Neural cell (in vitro differentiated cells): ENCODE data around the gene MRPS18A. TPM values are rescaled to one million over a fixed set of nuclear protein-coding genes. Genes with fewer than 3 reads are reported as not detected.

Experiments used
- H2AFZ ChIP-seq: fragments of 200-600, 300-800 bp; sonication (generic), shearing (Covaris generic); 2 replicates; pipeline ENCODE4 v1.6.0; 2014; ENCODE audit warnings: low read depth, mild to moderate bottlenecking, antibody characterized with exemption, low read length, moderate library complexity
- H3F3A ChIP-seq: fragments of 200-600 bp; shearing (Covaris generic); 2 replicates; pipeline ENCODE4 v1.6.1; 2016; ENCODE audit warnings: mild to moderate bottlenecking, moderate library complexity, mixed read lengths, antibody characterized with exemption, low read length; ENCODE audit not compliant: insufficient read depth, poor library complexity, severe bottlenecking
- H3K27ac ChIP-seq: fragments of 200-600, 300-800 bp; sonication (generic), shearing (Covaris generic); 2 replicates; pipeline ENCODE4 v1.5.1; 2014; ENCODE audit warnings: mild to moderate bottlenecking, low read length, moderate library complexity
- H3K27me3 ChIP-seq: fragments of 300-800, 200-600 bp; sonication (generic), shearing (Covaris generic); 2 replicates; pipeline ENCODE4 v1.6.0; 2014; ENCODE audit warnings: mild to moderate bottlenecking, low read depth, low read length, moderate library complexity; ENCODE audit not compliant: insufficient read depth
- H3K36me3 ChIP-seq: fragments of 300-800, 200-600 bp; sonication (generic), shearing (Covaris generic); 2 replicates; pipeline ENCODE4 v1.5.1; 2014; ENCODE audit warnings: mild to moderate bottlenecking, antibody characterized with exemption, low read length, moderate library complexity; ENCODE audit not compliant: insufficient read depth
- H3K4me2 ChIP-seq: fragments of 300-800, 200-600 bp; sonication (generic), shearing (Covaris generic); 2 replicates; pipeline ENCODE4 v1.6.0; 2014; ENCODE audit warnings: mild to moderate bottlenecking, low read length
- H3K4me3 ChIP-seq: fragments of 300-800, 200-600 bp; sonication (generic), shearing (Covaris generic); 2 replicates; pipeline ENCODE4 v1.5.1; 2014; ENCODE audit warnings: mild to moderate bottlenecking, low read length, moderate library complexity
- H3K79me2 ChIP-seq: fragments of 200-600 bp; shearing (Covaris generic); replicated peaks from 2 replicates; pipeline ENCODE4 v1.6.0; 2014; ENCODE audit warnings: mild to moderate bottlenecking, low read length, moderate library complexity; ENCODE audit not compliant: insufficient read depth
- H3K9ac ChIP-seq: fragments of 300-800, 200-600 bp; sonication (generic), shearing (Covaris generic); 2 replicates; pipeline ENCODE4 v1.6.1; 2016; ENCODE audit warnings: mild to moderate bottlenecking, low read length, mixed read lengths
- H3K9me2 ChIP-seq: fragments of 200-600 bp; shearing (Covaris generic); 2 replicates; pipeline ENCODE4 v1.6.1; 2016; ENCODE audit warnings: mild to moderate bottlenecking, low read length, mixed read lengths; ENCODE audit not compliant: insufficient read depth
- H3K9me3 ChIP-seq: fragments of 200-600, 300-800 bp; sonication (generic), shearing (Covaris generic); 2 replicates; pipeline ENCODE4 v1.6.1; 2016; ENCODE audit warnings: mild to moderate bottlenecking, mixed run types, low read length, moderate library complexity, mixed read lengths
- H4K20me1 ChIP-seq: fragments of 200-600 bp; shearing (Covaris generic); 2 replicates; pipeline ENCODE4 v1.6.1; 2016; ENCODE audit warnings: mild to moderate bottlenecking, mixed run types; ENCODE audit not compliant: insufficient read depth
- EP300 ChIP-seq: fragments of 450-650 bp; conservative IDR thresholded peaks from 2 replicates; pipeline ENCODE4 v1.6.1; 2014; ENCODE audit warnings: antibody characterized with exemption, mild to moderate bottlenecking, moderate library complexity; ENCODE audit not compliant: poor library complexity, severe bottlenecking
- EZH2 ChIP-seq: fragments of 200-600, 300-800 bp; shearing (Covaris generic), sonication (generic); IDR thresholded peaks from 2 replicates; pipeline ENCODE4 v1.6.1; 2014; ENCODE audit warnings: antibody characterized with exemption, low read length, borderline replicate concordance, mild to moderate bottlenecking; ENCODE audit not compliant: insufficient read depth, poor library complexity, severe bottlenecking
- MXI1 ChIP-seq: fragments of 450-650 bp; conservative IDR thresholded peaks from 2 replicates; pipeline ENCODE4 v1.6.1; 2014; ENCODE audit warnings: antibody characterized with exemption, mild to moderate bottlenecking; ENCODE audit not compliant: poor library complexity, severe bottlenecking
- POLR2AphosphoS5 ChIP-seq: IDR thresholded peaks from 2 replicates; pipeline ENCODE4 v1.6.1; 2012
- RAD21 ChIP-seq: fragments of 450-650 bp; conservative IDR thresholded peaks from 2 replicates; pipeline ENCODE4 v1.6.1; 2014; ENCODE audit warnings: antibody characterized with exemption, mild to moderate bottlenecking, moderate library complexity
- SMC3 ChIP-seq: fragments of 450-650 bp; conservative IDR thresholded peaks from 2 replicates; pipeline ENCODE4 v1.6.1; 2014; ENCODE audit warnings: antibody characterized with exemption, mild to moderate bottlenecking, moderate library complexity; ENCODE audit not compliant: poor library complexity
- TAF1 ChIP-seq: IDR thresholded peaks from 2 replicates; pipeline ENCODE4 v1.6.1; 2012; ENCODE audit warnings: low read depth
- polyA plus RNA-seq: library from polyadenylated mRNA; depleted of rRNA; stranded (reverse); fragments of >200 nt; gene quantifications from 2 replicates; pipeline ENCODE4 v1.2.3, GENCODE V29; 2014
- TF ChIP-seq, protein P1 (sequence below): fragments of 450-650 bp; IDR thresholded peaks from 2 replicates; pipeline ENCODE4 v1.5.1; 2014; ENCODE audit warnings: antibody characterized with exemption, mild to moderate bottlenecking, moderate library complexity; ENCODE audit not compliant: poor library complexity, severe bottlenecking
- TF ChIP-seq, protein P2 (sequence below): IDR thresholded peaks from 2 replicates; pipeline ENCODE4 v1.6.1; 2012; ENCODE audit warnings: borderline replicate concordance

MRPS18A gene
- polyA plus RNA-seq, 1 donor from 2014 or later: 39.6 TPM

DNA sequence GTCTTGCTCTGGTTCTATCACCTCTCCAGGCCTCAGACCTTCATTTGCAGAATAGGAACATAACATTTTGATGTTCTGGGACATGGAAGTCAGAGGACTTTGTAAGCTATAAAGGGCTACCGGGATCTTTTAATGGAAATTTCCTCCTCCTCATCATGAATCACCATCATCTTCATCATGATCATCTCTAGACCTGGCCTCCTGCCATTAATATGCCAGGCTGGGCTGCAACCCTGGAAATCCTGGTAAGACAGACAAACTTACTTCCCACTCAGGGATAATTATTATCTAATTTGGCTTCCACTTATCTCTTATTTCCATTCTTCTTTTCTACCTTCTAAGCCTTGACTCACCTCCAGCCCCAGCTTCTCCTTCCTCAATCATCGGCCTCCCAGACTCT lies 41.0 kb upstream of the MRPS18A start:
- H4K20me1 ChIP-seq: no peaks in the 10 kb centered on the region
- H3F3A ChIP-seq: no peaks in the 10 kb centered on the region
- no peaks in the 10 kb centered on the region for H3K9me2 ChIP-seq
- H3K9ac ChIP-seq: no peak overlapping the region
- no peak overlapping the region for H2AFZ ChIP-seq
- H3K9me3 ChIP-seq: no peaks in the 10 kb centered on the region
- no peak overlapping the region for H3K4me3 ChIP-seq
- no peaks in the 10 kb centered on the region for H3K36me3 ChIP-seq
- H3K27ac ChIP-seq: no peak overlapping the region
- H3K79me2 ChIP-seq: no peaks in the 10 kb centered on the region
- no peaks in the 10 kb centered on the region for H3K27me3 ChIP-seq
- no peak for TF ChIP-seq SMC3
- TF ChIP-seq, protein P1, sequence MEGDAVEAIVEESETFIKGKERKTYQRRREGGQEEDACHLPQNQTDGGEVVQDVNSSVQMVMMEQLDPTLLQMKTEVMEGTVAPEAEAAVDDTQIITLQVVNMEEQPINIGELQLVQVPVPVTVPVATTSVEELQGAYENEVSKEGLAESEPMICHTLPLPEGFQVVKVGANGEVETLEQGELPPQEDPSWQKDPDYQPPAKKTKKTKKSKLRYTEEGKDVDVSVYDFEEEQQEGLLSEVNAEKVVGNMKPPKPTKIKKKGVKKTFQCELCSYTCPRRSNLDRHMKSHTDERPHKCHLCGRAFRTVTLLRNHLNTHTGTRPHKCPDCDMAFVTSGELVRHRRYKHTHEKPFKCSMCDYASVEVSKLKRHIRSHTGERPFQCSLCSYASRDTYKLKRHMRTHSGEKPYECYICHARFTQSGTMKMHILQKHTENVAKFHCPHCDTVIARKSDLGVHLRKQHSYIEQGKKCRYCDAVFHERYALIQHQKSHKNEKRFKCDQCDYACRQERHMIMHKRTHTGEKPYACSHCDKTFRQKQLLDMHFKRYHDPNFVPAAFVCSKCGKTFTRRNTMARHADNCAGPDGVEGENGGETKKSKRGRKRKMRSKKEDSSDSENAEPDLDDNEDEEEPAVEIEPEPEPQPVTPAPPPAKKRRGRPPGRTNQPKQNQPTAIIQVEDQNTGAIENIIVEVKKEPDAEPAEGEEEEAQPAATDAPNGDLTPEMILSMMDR: no peak
- no peak for TF ChIP-seq TAF1
- no peak for TF ChIP-seq EP300
- H3K4me2 ChIP-seq: no peak overlapping the region

DNA sequence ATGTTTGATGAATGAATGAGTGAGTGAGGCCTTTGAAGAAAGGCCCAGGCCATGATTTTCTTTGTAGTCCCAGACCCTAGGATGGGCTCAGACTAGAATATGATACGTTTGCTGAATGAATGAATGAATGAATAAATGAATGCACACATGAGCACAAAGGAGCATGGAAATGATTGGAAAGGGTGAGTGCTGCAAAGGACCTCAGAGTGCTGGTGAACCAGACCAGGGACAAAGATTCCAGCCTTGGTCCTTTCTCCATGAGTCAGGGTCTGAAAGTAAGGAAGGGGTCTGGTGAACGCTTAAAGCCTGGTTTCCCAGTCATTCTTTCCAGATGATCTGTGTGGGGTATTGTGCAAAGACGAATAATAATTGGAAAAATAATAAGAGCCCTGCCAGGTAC lies 40.0 kb upstream of the MRPS18A start:
- no peak overlapping the region for H3K4me2 ChIP-seq
- no peak overlapping the region for H3K27ac ChIP-seq
- H3K9ac ChIP-seq: no peak overlapping the region
- no peaks in the 10 kb centered on the region for H4K20me1 ChIP-seq
- H3K9me3 ChIP-seq: no peaks in the 10 kb centered on the region
- no peaks in the 10 kb centered on the region for H3F3A ChIP-seq
- H3K27me3 ChIP-seq: no peaks in the 10 kb centered on the region
- no peaks in the 10 kb centered on the region for H3K79me2 ChIP-seq
- no peaks in the 10 kb centered on the region for H3K9me2 ChIP-seq
- no peak overlapping the region for H2AFZ ChIP-seq
- no peak overlapping the region for H3K4me3 ChIP-seq
- H3K36me3 ChIP-seq: no peaks in the 10 kb centered on the region
- no peak for TF ChIP-seq TAF1
- TF ChIP-seq EZH2: no peak
- no peak for TF ChIP-seq EP300
- TF ChIP-seq MXI1: no peak
- no peak for TF ChIP-seq SMC3
- TF ChIP-seq, protein P2, sequence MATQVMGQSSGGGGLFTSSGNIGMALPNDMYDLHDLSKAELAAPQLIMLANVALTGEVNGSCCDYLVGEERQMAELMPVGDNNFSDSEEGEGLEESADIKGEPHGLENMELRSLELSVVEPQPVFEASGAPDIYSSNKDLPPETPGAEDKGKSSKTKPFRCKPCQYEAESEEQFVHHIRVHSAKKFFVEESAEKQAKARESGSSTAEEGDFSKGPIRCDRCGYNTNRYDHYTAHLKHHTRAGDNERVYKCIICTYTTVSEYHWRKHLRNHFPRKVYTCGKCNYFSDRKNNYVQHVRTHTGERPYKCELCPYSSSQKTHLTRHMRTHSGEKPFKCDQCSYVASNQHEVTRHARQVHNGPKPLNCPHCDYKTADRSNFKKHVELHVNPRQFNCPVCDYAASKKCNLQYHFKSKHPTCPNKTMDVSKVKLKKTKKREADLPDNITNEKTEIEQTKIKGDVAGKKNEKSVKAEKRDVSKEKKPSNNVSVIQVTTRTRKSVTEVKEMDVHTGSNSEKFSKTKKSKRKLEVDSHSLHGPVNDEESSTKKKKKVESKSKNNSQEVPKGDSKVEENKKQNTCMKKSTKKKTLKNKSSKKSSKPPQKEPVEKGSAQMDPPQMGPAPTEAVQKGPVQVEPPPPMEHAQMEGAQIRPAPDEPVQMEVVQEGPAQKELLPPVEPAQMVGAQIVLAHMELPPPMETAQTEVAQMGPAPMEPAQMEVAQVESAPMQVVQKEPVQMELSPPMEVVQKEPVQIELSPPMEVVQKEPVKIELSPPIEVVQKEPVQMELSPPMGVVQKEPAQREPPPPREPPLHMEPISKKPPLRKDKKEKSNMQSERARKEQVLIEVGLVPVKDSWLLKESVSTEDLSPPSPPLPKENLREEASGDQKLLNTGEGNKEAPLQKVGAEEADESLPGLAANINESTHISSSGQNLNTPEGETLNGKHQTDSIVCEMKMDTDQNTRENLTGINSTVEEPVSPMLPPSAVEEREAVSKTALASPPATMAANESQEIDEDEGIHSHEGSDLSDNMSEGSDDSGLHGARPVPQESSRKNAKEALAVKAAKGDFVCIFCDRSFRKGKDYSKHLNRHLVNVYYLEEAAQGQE: no peak
- TF ChIP-seq, protein P1: no peak
- no peak for TF ChIP-seq RAD21
- no peak for TF ChIP-seq POLR2AphosphoS5
